ENCODE results near the gene SLC39A11. TPM values are rescaled to one million over a fixed set of nuclear protein-coding genes. Genes with fewer than 3 reads are reported as not detected.

SLC39A11 gene
- total RNA-seq, 1 experiment from 2014 or later, result 18.6 TPM

GRCh38 chr17:72614476-72614870, 478.0 kb downstream of the SLC39A11 start:
- Histone ChIP-seq H3K27ac (ENCODE audit: low read depth, low read length, poor library complexity, severe bottlenecking) (no peak overlapping the region), H3K9me3 (ENCODE audit: low read depth, low read length, poor library complexity, severe bottlenecking) (no peaks in the 10 kb centered on the region), H3K27me3 (replicated peaks; ENCODE audit: insufficient read depth, low read depth, low read length, poor library complexity) (no peaks in the 10 kb centered on the region), H3K36me3 (ENCODE audit: insufficient read depth, low read length, poor library complexity, severe bottlenecking) (no peaks in the 10 kb centered on the region), H3K4me3 (ENCODE audit: low read depth, low read length, poor library complexity, severe bottlenecking) (no peak overlapping the region), H3K4me1 (ENCODE audit: insufficient read depth, low read length, poor library complexity, severe bottlenecking) (no peaks in the 10 kb centered on the region)
- no TSS peak for BruUV-seq (replicated peaks)
- intact Hi-C loops (cut with micrococcal nuclease; ENCODE audit: unreplicated experiment), result no loop called here
- ChIA-PET CTCF (no interaction called here), POLR2A (ENCODE audit: low non-redundant PET) (no interaction called here)
- TF ChIP-seq EZH2 (IDR thresholded peaks at IDR 0.05; ENCODE audit: borderline replicate concordance, low read depth, low read length, poor library complexity, severe bottlenecking) (no peak), CTCF (conservative IDR thresholded peaks at IDR 0.05; ENCODE audit: low read depth, low read length) (no peak)
- DNase-seq (ENCODE audit: low spot score), result no peak

GRCh38 chr17:72613806-72614292, 478.6 kb downstream of the SLC39A11 start:
- POLR2A ChIA-PET (ENCODE audit: low non-redundant PET), result no interaction called here
- no peaks in the 10 kb centered on the region for H3K27me3 ChIP-seq (replicated peaks; ENCODE audit: insufficient read depth, low read depth, low read length, poor library complexity)
- intact Hi-C loops (cut with micrococcal nuclease; ENCODE audit: unreplicated experiment), result no loop called here
- no peaks in the 10 kb centered on the region for H3K36me3 ChIP-seq (ENCODE audit: insufficient read depth, low read length, poor library complexity, severe bottlenecking)
- TF ChIP-seq CTCF (conservative IDR thresholded peaks at IDR 0.05; ENCODE audit: low read depth, low read length), result no peak
- TF ChIP-seq EZH2 (IDR thresholded peaks at IDR 0.05; ENCODE audit: borderline replicate concordance, low read depth, low read length, poor library complexity, severe bottlenecking), result no peak
- no peak overlapping the region for H3K4me3 ChIP-seq (ENCODE audit: low read depth, low read length, poor library complexity, severe bottlenecking)
- BruUV-seq (replicated peaks), result no TSS peak
- H3K4me1 ChIP-seq (ENCODE audit: insufficient read depth, low read length, poor library complexity, severe bottlenecking), result no peaks in the 10 kb centered on the region
- CTCF ChIA-PET, result no interaction called here
- H3K9me3 ChIP-seq (ENCODE audit: low read depth, low read length, poor library complexity, severe bottlenecking), result no peaks in the 10 kb centered on the region
- no peak for DNase-seq (ENCODE audit: low spot score)
- H3K27ac ChIP-seq (ENCODE audit: low read depth, low read length, poor library complexity, severe bottlenecking), result no peak overlapping the region

- no peak overlapping the region for H3K4me3 ChIP-seq (ENCODE audit: low read depth, low read length, poor library complexity, severe bottlenecking)
- no peaks in the 10 kb centered on the region for H3K9me3 ChIP-seq (ENCODE audit: low read depth, low read length, poor library complexity, severe bottlenecking)
- BruUV-seq (replicated peaks), result no TSS peak
- ChIA-PET CTCF (no interaction called here), POLR2A (ENCODE audit: low non-redundant PET) (no interaction called here)
- no peak for DNase-seq (ENCODE audit: low spot score)
- H3K4me1 ChIP-seq (ENCODE audit: insufficient read depth, low read length, poor library complexity, severe bottlenecking), result no peaks in the 10 kb centered on the region
- no peak overlapping the region for H3K27ac ChIP-seq (ENCODE audit: low read depth, low read length, poor library complexity, severe bottlenecking)
- no peak for TF ChIP-seq EZH2 (IDR thresholded peaks at IDR 0.05; ENCODE audit: borderline replicate concordance, low read depth, low read length, poor library complexity, severe bottlenecking)
- no peaks in the 10 kb centered on the region for H3K27me3 ChIP-seq (replicated peaks; ENCODE audit: insufficient read depth, low read depth, low read length, poor library complexity)
- H3K36me3 ChIP-seq (ENCODE audit: insufficient read depth, low read length, poor library complexity, severe bottlenecking), result no peaks in the 10 kb centered on the region
- intact Hi-C loops (cut with micrococcal nuclease; ENCODE audit: unreplicated experiment), result no loop called here
These were observed 479.1 kb downstream of the SLC39A11 start for GRCh38 chr17:72613396-72613795.

GRCh38 chr17:72611172-72611571, 481.3 kb downstream of the SLC39A11 start:
- no peak for DNase-seq (ENCODE audit: low spot score)
- no peak for TF ChIP-seq CTCF (conservative IDR thresholded peaks at IDR 0.05; ENCODE audit: low read depth, low read length)
- no peak for TF ChIP-seq EZH2 (IDR thresholded peaks at IDR 0.05; ENCODE audit: borderline replicate concordance, low read depth, low read length, poor library complexity, severe bottlenecking)
- CTCF ChIA-PET, result no interaction called here
- H3K4me3 ChIP-seq (ENCODE audit: low read depth, low read length, poor library complexity, severe bottlenecking), result no peak overlapping the region
- intact Hi-C loops (cut with micrococcal nuclease; ENCODE audit: unreplicated experiment), result no loop called here
- no peaks in the 10 kb centered on the region for H3K36me3 ChIP-seq (ENCODE audit: insufficient read depth, low read length, poor library complexity, severe bottlenecking)
- POLR2A ChIA-PET (ENCODE audit: low non-redundant PET), result no interaction called here
- no peaks in the 10 kb centered on the region for H3K9me3 ChIP-seq (ENCODE audit: low read depth, low read length, poor library complexity, severe bottlenecking)
- BruUV-seq (replicated peaks), result no TSS peak
- no peaks in the 10 kb centered on the region for H3K4me1 ChIP-seq (ENCODE audit: insufficient read depth, low read length, poor library complexity, severe bottlenecking)
- no peaks in the 10 kb centered on the region for H3K27me3 ChIP-seq (replicated peaks; ENCODE audit: insufficient read depth, low read depth, low read length, poor library complexity)
- no peak overlapping the region for H3K27ac ChIP-seq (ENCODE audit: low read depth, low read length, poor library complexity, severe bottlenecking)
